GM18499 (cell line): Measurements from ENCODE around the gene COL23A1.

ENCODE experiments used
- ATAC-seq: cut with Tn5 transposase; IDR thresholded peaks from one replicate; pipeline ENCODE4 v1.9.1; 2021; ENCODE audit warnings: moderate number of reproducible peaks; ENCODE audit not compliant: insufficient read depth, unreplicated experiment

The COL23A1 gene

GRCh38 chr5:178416206-178416882, 173.8 kb downstream of the COL23A1 start:
- ATAC-seq: no peak

GRCh38 chr5:178415353-178415752, 174.8 kb downstream of the COL23A1 start:
- ATAC-seq: no peak

- ATAC-seq: no peak
Measured at GRCh38 chr5:178413988-178414387, 176.2 kb downstream of the COL23A1 start.

GRCh38 chr5:178411083-178411482, 179.1 kb downstream of the COL23A1 start:
- no peak for ATAC-seq

GRCh38 chr5:178407646-178408045, 182.5 kb downstream of the COL23A1 start:
- no peak for ATAC-seq

- no peak for ATAC-seq
Measured at GRCh38 chr5:178404987-178405386, 185.2 kb downstream of the COL23A1 start.

GRCh38 chr5:178403956-178404600, 186.1 kb downstream of the COL23A1 start:
- ATAC-seq: no peak

GRCh38 chr5:178403351-178403750, 186.8 kb downstream of the COL23A1 start:
- ATAC-seq: no peak

- no peak for ATAC-seq
Measured at GRCh38 chr5:178399701-178400095, 190.5 kb downstream of the COL23A1 start.

GRCh38 chr5:178398901-178399700, 191.1 kb downstream of the COL23A1 start:
- ATAC-seq: no peak

- ATAC-seq: no peak
Measured at GRCh38 chr5:178396796-178397720, 193.1 kb downstream of the COL23A1 start.

- no peak for ATAC-seq
Measured at GRCh38 chr5:178394074-178394473, 196.1 kb downstream of the COL23A1 start.

- ATAC-seq: no peak
Measured at GRCh38 chr5:178392931-178393394, 197.2 kb downstream of the COL23A1 start.

- no peak for ATAC-seq
Measured at GRCh38 chr5:178392386-178392785, 197.8 kb downstream of the COL23A1 start.

- ATAC-seq: no peak
Measured at GRCh38 chr5:178391480-178391879, 198.7 kb downstream of the COL23A1 start.

GRCh38 chr5:178389796-178390195, 200.4 kb downstream of the COL23A1 start:
- no peak for ATAC-seq

GRCh38 chr5:178389026-178389729, 201.0 kb downstream of the COL23A1 start:
- no peak for ATAC-seq

GRCh38 chr5:178388386-178389025, 201.7 kb downstream of the COL23A1 start:
- ATAC-seq: no peak

GRCh38 chr5:178387856-178388190, 202.4 kb downstream of the COL23A1 start:
- ATAC-seq: no peak
